ENCODE results near the gene CLOCK.

- no peak for TF ChIP-seq EZH2 (IDR thresholded peaks at IDR 0.05; ENCODE audit: borderline replicate concordance, low read length)
- TF ChIP-seq CTCF (conservative IDR thresholded peaks at IDR 0.05 in 1 of 2, IDR thresholded peaks at IDR 0.05 in 1 of 2; ENCODE audit: extremely low read depth in 1 of 2, insufficient read depth in 1 of 2, low read depth in 1 of 2, low read length in 2 of 2): no peak
These were observed 47.2 kb downstream of the CLOCK start for GRCh38 chr4:55499495-55499894.

Measured in mammary epithelial cell (primary cell).